H9 (cell line): ENCODE results near the gene STAP2. TPM values are rescaled to one million over a fixed set of nuclear protein-coding genes. Genes with fewer than 3 reads are reported as not detected.
A peak's percentile ranks its signal among the peaks of the same experiment; 100 is the strongest.

Source experiments
- DNase-seq: peaks from one replicate; pipeline ENCODE4 v3.0.0-alpha.2; 2017
- H2AFZ ChIP-seq: one replicate; pipeline ENCODE4 v1.6.1; 2013; ENCODE audit warnings: mild to moderate bottlenecking, low read length, control low read depth, moderate library complexity
- H2AK5ac ChIP-seq: 2 replicates; pipeline ENCODE4 v1.6.1; 2013; ENCODE audit warnings: low read length, control low read depth, mixed read lengths; ENCODE audit not compliant: insufficient read length
- H2BK120ac ChIP-seq: one replicate; pipeline ENCODE4 v1.6.1; 2013; ENCODE audit warnings: low read depth, mild to moderate bottlenecking, low read length, control low read depth, inconsistent platforms; ENCODE audit not compliant: poor library complexity, severe bottlenecking
- H2BK12ac ChIP-seq: 2 replicates; pipeline ENCODE4 v1.6.1; 2013; ENCODE audit warnings: low read length, control low read depth, mixed read lengths, low read depth; ENCODE audit not compliant: insufficient read length
- H2BK15ac ChIP-seq: 2 replicates; pipeline ENCODE4 v1.6.1; 2013; ENCODE audit warnings: low read depth, low read length, control low read depth
- H2BK20ac ChIP-seq: one replicate; pipeline ENCODE4 v1.6.1; 2013; ENCODE audit warnings: low read depth, mild to moderate bottlenecking, low read length, control low read depth, inconsistent platforms; ENCODE audit not compliant: poor library complexity, severe bottlenecking
- H2BK5ac ChIP-seq: 2 replicates; pipeline ENCODE4 v1.6.1; 2013; ENCODE audit warnings: low read length, control low read depth, mixed read lengths; ENCODE audit not compliant: insufficient read length
- H3K14ac ChIP-seq: 2 replicates; pipeline ENCODE4 v1.6.1; 2013; ENCODE audit warnings: low read length, control low read depth; ENCODE audit not compliant: insufficient read depth
- H3K18ac ChIP-seq: 2 replicates; pipeline ENCODE4 v1.6.1; 2013; ENCODE audit warnings: low read depth, mild to moderate bottlenecking, mixed read lengths, low read length, control low read depth; ENCODE audit not compliant: insufficient read length
- H3K23ac ChIP-seq: 2 replicates; pipeline ENCODE4 v1.6.1; 2013; ENCODE audit warnings: low read length, control low read depth, mixed read lengths, low read depth; ENCODE audit not compliant: insufficient read length
- H3K23me2 ChIP-seq: 2 replicates; pipeline ENCODE4 v1.6.1; 2013; ENCODE audit warnings: low read depth, mild to moderate bottlenecking, mixed read lengths, low read length, control low read depth; ENCODE audit not compliant: insufficient read length, poor library complexity, severe bottlenecking
- H3K27ac ChIP-seq: 2 replicates; pipeline ENCODE4 v1.5.1; 2013; ENCODE audit warnings: low read length, control low read depth, mixed read lengths, low read depth; ENCODE audit not compliant: insufficient read length
- H3K27me3 ChIP-seq: 2 replicates; pipeline ENCODE4 v1.6.1; 2013; ENCODE audit warnings: low read length, control low read depth, inconsistent platforms; ENCODE audit not compliant: insufficient read depth
- H3K4ac ChIP-seq: 2 replicates; pipeline ENCODE4 v1.6.1; 2013; ENCODE audit warnings: low read depth, mild to moderate bottlenecking, control low read depth, inconsistent platforms, low read length, moderate library complexity
- H3K4me1 ChIP-seq: 2 replicates; pipeline ENCODE4 v1.6.1; 2013; ENCODE audit warnings: low read length, control low read depth, inconsistent platforms; ENCODE audit not compliant: insufficient read depth
- H3K4me2 ChIP-seq: 2 replicates; pipeline ENCODE4 v1.6.1; 2013; ENCODE audit warnings: low read length, control low read depth, mixed read lengths; ENCODE audit not compliant: insufficient read length, insufficient read depth
- H3K56ac ChIP-seq: 2 replicates; pipeline ENCODE4 v1.6.1; 2013; ENCODE audit warnings: low read depth, mild to moderate bottlenecking, mixed read lengths, low read length, control low read depth; ENCODE audit not compliant: insufficient read length
- H3K79me1 ChIP-seq: 2 replicates; pipeline ENCODE4 v1.6.1; 2013; ENCODE audit warnings: low read depth, mild to moderate bottlenecking, moderate library complexity, low read length, control low read depth, inconsistent platforms; ENCODE audit not compliant: insufficient read depth, poor library complexity, severe bottlenecking
- H3K79me2 ChIP-seq: 2 replicates; pipeline ENCODE4 v1.6.1; 2013; ENCODE audit warnings: low read length, control low read depth, inconsistent platforms; ENCODE audit not compliant: insufficient read depth
- H3K9ac ChIP-seq: 2 replicates; pipeline ENCODE4 v1.6.1; 2013; ENCODE audit warnings: low read length, control low read depth, mixed read lengths; ENCODE audit not compliant: insufficient read length; ENCODE audit errors: extremely low read depth
- H3K9me3 ChIP-seq: one replicate; pipeline ENCODE4 v1.6.1; 2013; ENCODE audit warnings: low read depth, low read length, inconsistent platforms; ENCODE audit not compliant: control insufficient read depth
- H3T11ph ChIP-seq: one replicate; pipeline ENCODE4 v1.6.1; 2013; ENCODE audit warnings: mild to moderate bottlenecking, low read length, control low read depth, inconsistent platforms
- H4K20me1 ChIP-seq: one replicate; pipeline ENCODE4 v1.6.1; 2013; ENCODE audit not compliant: control insufficient read depth, insufficient read length, insufficient read depth
- H4K5ac ChIP-seq: 2 replicates; pipeline ENCODE4 v1.6.1; 2013; ENCODE audit warnings: low read depth, mild to moderate bottlenecking, mixed read lengths, low read length, control low read depth; ENCODE audit not compliant: insufficient read length
- H4K8ac ChIP-seq: replicated peaks from 2 replicates; pipeline ENCODE4 v1.6.1; 2013; ENCODE audit warnings: low read length, control low read depth, mixed read lengths, low read depth; ENCODE audit not compliant: insufficient read length
- H4K91ac ChIP-seq: 2 replicates; pipeline ENCODE4 v1.6.1; 2013; ENCODE audit warnings: low read depth, mild to moderate bottlenecking, moderate library complexity, mixed read lengths, low read length, control low read depth; ENCODE audit not compliant: insufficient read length
- H3K27ac Mint-ChIP-seq, 3 experiments: 2 replicates in 2 of 3; 3 replicates in 1 of 3; pipeline ENCODE4 v1.8.0; 2020 to 2021; ENCODE audit warnings: mixed read lengths in 3 of 3, mild to moderate bottlenecking in 1 of 3, moderate library complexity in 1 of 3
- H3K27me3 Mint-ChIP-seq: 2 replicates; pipeline ENCODE4 v1.8.0; 2021; ENCODE audit warnings: low read depth, mild to moderate bottlenecking, moderate library complexity, mixed read lengths
- H3K36me3 Mint-ChIP-seq, 3 experiments: 2 replicates in 2 of 3; 3 replicates in 1 of 3; pipeline ENCODE4 v1.8.0; 2020 to 2021; ENCODE audit warnings: low read depth in 3 of 3, mixed read lengths in 3 of 3; ENCODE audit not compliant: insufficient read depth in 1 of 3
- H3K4me1 Mint-ChIP-seq, 2 experiments: 2 replicates each; pipeline ENCODE4 v1.8.0; 2020; ENCODE audit warnings: mixed read lengths in 2 of 2
- H3K4me3 Mint-ChIP-seq, 2 experiments: 2 replicates in 1 of 2; 3 replicates in 1 of 2; pipeline ENCODE4 v1.8.0; 2020 to 2021; ENCODE audit warnings: mild to moderate bottlenecking in 2 of 2, mixed read lengths in 2 of 2, moderate library complexity in 1 of 2
- H3K9me3 Mint-ChIP-seq, 2 experiments: 2 replicates in 1 of 2; 3 replicates in 1 of 2; pipeline ENCODE4 v1.8.0; 2020; ENCODE audit warnings: mild to moderate bottlenecking in 2 of 2, mixed read lengths in 2 of 2, moderate library complexity in 1 of 2
- WGBS: extraction: QIAGEN DNeasy Blood & Tissue Kit; methylation state at CpG from one replicate; pipeline ENCODE4 v1.1.7; 2013; ENCODE audit warnings: missing lambda C conversion rate, low lambda C conversion rate, mixed read lengths; ENCODE audit not compliant: insufficient read length; ENCODE audit errors: extremely low coverage; 5-methylcytosine and 5-hydroxymethylcytosine counted together
- total RNA-seq: library from RNA; stranded (reverse); gene quantifications from 2 replicates; pipeline ENCODE4 v1.2.1, GENCODE V29; 2021
- TF ChIP-seq, protein P1 (sequence below): fragments of 200-600 bp; sonication (generic); conservative IDR thresholded peaks from 3 replicates; pipeline ENCODE4 v1.8.0; 2021; ENCODE audit warnings: antibody characterized with exemption, mild to moderate bottlenecking

Gene STAP2
- total RNA-seq, 1 experiment from 2014 or later, result 20.2 TPM

- Histone ChIP-seq H3K18ac (no peak overlapping the region), H2BK120ac (no peak overlapping the region), H2AFZ (no peak overlapping the region), H2BK12ac (no peak overlapping the region), H4K91ac (no peak overlapping the region), H3K23ac (no peak overlapping the region), H2BK15ac (no peak overlapping the region), H3K9ac (no peak overlapping the region), H2BK5ac (no peak overlapping the region), H3K79me2 (no peaks in the 10 kb centered on the region), H3K56ac (no peak overlapping the region), H3K9me3 (no peaks in the 10 kb centered on the region), H3K4me2 (no peak overlapping the region), H2AK5ac (no peak overlapping the region), H3T11ph (no peak overlapping the region), H4K8ac (no peak overlapping the region), H3K23me2 (no peaks in the 10 kb centered on the region), H3K14ac (no peak overlapping the region), H4K5ac (no peak overlapping the region), H3K4ac (no peak overlapping the region), H3K27ac (no peak overlapping the region), H4K20me1 (no peaks in the 10 kb centered on the region), H3K4me1 (no peaks in the 10 kb centered on the region; the same call in 1 of the 2 replicates), H3K79me1 (no peaks in the 10 kb centered on the region), H2BK20ac (no peak overlapping the region), H3K27me3 (no peaks in the 10 kb centered on the region)
- DNase-seq, result no peak
- Mint-ChIP-seq H3K9me3 (no peaks in the 10 kb centered on the region; a peak in 1 of 5 replicates), H3K27ac (peak overlapping the region in 1 of 3 experiments; percentile 84; a peak in 2 of 7 replicates), H3K4me1 (peaks cover 7 to 9% of the 10 kb centered on the region in 2 experiments; a peak in 3 of 4 replicates), H3K4me3 (no peak overlapping the region), H3K36me3 (peaks cover 1 to 36% (median 20%) of the 10 kb centered on the region in 3 experiments; a peak in 6 of 7 replicates), H3K27me3 (peaks cover 4% of the 10 kb centered on the region)
- TF ChIP-seq, protein P1, sequence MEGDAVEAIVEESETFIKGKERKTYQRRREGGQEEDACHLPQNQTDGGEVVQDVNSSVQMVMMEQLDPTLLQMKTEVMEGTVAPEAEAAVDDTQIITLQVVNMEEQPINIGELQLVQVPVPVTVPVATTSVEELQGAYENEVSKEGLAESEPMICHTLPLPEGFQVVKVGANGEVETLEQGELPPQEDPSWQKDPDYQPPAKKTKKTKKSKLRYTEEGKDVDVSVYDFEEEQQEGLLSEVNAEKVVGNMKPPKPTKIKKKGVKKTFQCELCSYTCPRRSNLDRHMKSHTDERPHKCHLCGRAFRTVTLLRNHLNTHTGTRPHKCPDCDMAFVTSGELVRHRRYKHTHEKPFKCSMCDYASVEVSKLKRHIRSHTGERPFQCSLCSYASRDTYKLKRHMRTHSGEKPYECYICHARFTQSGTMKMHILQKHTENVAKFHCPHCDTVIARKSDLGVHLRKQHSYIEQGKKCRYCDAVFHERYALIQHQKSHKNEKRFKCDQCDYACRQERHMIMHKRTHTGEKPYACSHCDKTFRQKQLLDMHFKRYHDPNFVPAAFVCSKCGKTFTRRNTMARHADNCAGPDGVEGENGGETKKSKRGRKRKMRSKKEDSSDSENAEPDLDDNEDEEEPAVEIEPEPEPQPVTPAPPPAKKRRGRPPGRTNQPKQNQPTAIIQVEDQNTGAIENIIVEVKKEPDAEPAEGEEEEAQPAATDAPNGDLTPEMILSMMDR, result no peak
- WGBS, result no CpG with 5 or more reads among the region's 25 CpGs
These were observed 20.3 kb upstream of the STAP2 start for GRCh38 chr19:4358709-4359626.
